Measurements from ENCODE around the gene KICS2. TPM values are rescaled to one million over a fixed set of nuclear protein-coding genes. Genes with fewer than 3 reads are reported as not detected.

KICS2 gene
- total RNA-seq (4.4 TPM), polyA plus RNA-seq (9.9 TPM)
- long read RNA-seq, donor 1, result 0 reads
- long read RNA-seq, donor 2, result 0 reads
- long read RNA-seq, donor 3, result 0 reads
- long read RNA-seq, donor 4, result 0 reads
- long read RNA-seq, donor 5, full-length matches to known transcripts, result 3 of 9 reads
- long read RNA-seq, donor 5, partial matches to known transcripts, result 6 of 9 reads
- long read RNA-seq, donor 5, other reads (novel, unspliced or antisense), result 0 of 9 reads
- long read RNA-seq, donor 6, full-length matches to known transcripts, result 1 of 1 reads
- long read RNA-seq, donor 6, partial matches to known transcripts, result 0 of 1 reads
- long read RNA-seq, donor 6, other reads (novel, unspliced or antisense), result 0 of 1 reads
- long read RNA-seq, donor 7, full-length matches to known transcripts, result 1 of 1 reads
- long read RNA-seq, donor 7, partial matches to known transcripts, result 0 of 1 reads
- long read RNA-seq, donor 7, other reads (novel, unspliced or antisense), result 0 of 1 reads
- long read RNA-seq, donor 8, partial matches to known transcripts, result 0 of 1 reads
- long read RNA-seq, donor 8, other reads (novel, unspliced or antisense), result 0 of 1 reads
- long read RNA-seq, donor 9, full-length matches to known transcripts, result 3 of 3 reads
- long read RNA-seq, donor 9, partial matches to known transcripts, result 0 of 3 reads
- long read RNA-seq, donor 9, other reads (novel, unspliced or antisense), result 0 of 3 reads
- long read RNA-seq, donor 10, result 0 reads

DNA sequence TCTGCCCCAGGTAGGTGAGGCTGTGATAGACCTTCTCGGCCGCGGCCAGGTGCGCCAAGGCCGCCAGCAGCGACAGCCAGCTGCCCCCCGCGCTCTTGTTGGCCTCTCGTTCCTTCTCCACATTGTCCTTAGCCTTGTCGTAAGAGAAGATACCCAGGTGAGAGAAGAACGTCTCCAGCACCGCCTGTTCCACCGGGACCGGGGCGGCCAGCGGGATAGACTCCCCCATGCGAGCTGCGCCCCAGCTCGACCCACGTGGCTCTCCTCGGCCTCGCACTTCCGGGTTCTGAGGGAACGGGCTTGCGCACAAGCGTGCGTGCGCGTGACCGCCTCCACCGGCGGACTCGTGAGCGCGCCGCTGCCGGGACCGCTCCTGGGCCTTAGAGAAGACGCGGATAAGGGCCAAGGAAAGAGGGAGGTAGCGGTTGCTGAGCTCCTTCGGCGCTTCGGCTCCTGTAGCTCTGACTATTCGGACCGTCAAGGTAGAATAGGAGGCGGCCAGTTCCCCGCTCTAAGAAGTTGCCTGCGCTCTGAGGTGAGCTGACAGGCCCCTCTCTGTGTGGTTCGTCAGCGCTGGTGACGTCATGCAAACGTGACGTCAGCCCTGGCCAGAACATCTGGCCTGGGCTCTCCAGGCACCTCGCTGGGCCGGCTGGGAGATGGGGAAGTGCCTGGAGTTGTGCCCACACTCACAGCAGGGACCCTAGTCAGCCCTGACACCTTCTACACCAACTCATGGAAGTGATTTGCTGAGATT is at the start of gene KICS2:
Gene KICS2 (minus strand): TSS at position 288 of the 757 bp plus-strand sequence. CDS start 59 bp downstream, at position 229.
- H3K27me3 ChIP-seq (ENCODE audit: control insufficient read depth in 2 of 2, insufficient read depth in 1 of 2, low read length in 1 of 2), result no peaks in the 10 kb centered on the region
- under 1% methylated on average over 56 of the region's 56 CpGs for WGBS
- H3K9me3 ChIP-seq (ENCODE audit: control insufficient read depth in 2 of 2, insufficient read depth in 1 of 2, low read length in 1 of 2), result no peaks in the 10 kb centered on the region
- peak within 1 kb of the TSS; percentile 68 to 95 for H3K4me3 ChIP-seq (ENCODE audit: low read length in 2 of 2)
- peak; percentile 72 to 94 (median 85) for DNase-seq (ENCODE audit: low read depth in 6 of 9, low spot score in 9 of 9)
- H3K4me1 ChIP-seq (ENCODE audit: control insufficient read depth in 2 of 2, insufficient read depth in 2 of 2, low read length in 2 of 2), result peaks cover 0 to 10% of the 10 kb centered on the region in 2 donors
- H3K27ac ChIP-seq (ENCODE audit: low read depth in 1 of 2, low read length in 1 of 2), result peak within 1 kb of the TSS; percentile 81
- H3K36me3 ChIP-seq (ENCODE audit: control insufficient read depth in 2 of 2, insufficient read depth in 2 of 2, low read length in 1 of 2), result no peaks in the 10 kb centered on the region

DNA sequence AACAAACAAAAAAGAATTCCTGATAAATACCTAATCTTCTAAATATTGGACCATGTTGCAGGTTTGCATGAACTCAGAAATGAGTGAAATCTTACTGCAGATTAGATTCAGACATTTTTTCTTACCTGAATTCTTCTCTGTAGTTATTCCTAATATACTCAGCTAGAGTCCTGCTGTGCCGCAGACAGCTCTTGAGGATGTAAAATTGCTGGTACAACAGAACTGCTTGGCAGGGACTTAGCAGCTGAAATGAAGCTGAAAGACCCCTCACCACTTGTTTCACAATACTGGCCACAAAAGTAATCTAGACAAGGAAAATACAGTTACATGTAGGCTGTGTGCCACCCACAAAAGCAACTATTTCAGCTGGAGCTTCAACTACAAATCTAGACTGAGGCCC is 48.3 kb upstream of the KICS2 start:
- H3K27me3 ChIP-seq (ENCODE audit: control insufficient read depth in 2 of 2, insufficient read depth in 1 of 2, low read length in 1 of 2), result no peaks in the 10 kb centered on the region
- H3K9me3 ChIP-seq (ENCODE audit: control insufficient read depth in 2 of 2, insufficient read depth in 1 of 2, low read length in 1 of 2), result no peaks in the 10 kb centered on the region
- no peak overlapping the region for H3K4me3 ChIP-seq (ENCODE audit: low read length in 2 of 2)
- 99% methylated on average over 1 of the region's 1 CpG for WGBS
- H3K27ac ChIP-seq (ENCODE audit: low read depth in 1 of 2, low read length in 1 of 2), result no peak overlapping the region
- H3K4me1 ChIP-seq (ENCODE audit: control insufficient read depth in 2 of 2, insufficient read depth in 2 of 2, low read length in 2 of 2), result no peaks in the 10 kb centered on the region
- no peak for DNase-seq (ENCODE audit: low read depth in 6 of 9, low spot score in 9 of 9)
- H3K36me3 ChIP-seq (ENCODE audit: control insufficient read depth in 2 of 2, insufficient read depth in 2 of 2, low read length in 1 of 2), result no peaks in the 10 kb centered on the region

DNA sequence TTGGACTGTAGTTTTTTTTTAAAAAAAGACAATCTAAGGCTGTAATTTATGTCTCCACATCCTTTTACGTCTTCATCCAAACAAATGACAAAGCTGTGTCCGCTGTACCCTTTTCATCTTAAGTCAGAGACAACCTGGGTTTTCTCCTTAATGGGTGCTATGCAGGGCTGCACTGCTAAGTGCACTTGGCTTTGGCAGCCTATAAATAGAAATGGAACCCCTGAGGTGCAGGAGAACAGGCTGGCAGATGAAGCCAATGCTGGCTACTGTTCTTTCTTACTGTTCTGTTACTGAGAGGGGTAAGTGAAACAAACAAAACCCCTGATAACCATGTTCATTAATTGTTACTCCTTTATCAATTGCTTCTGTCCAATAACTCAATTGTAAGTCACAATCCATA is 47.1 kb upstream of the KICS2 start:
- no peaks in the 10 kb centered on the region for H3K4me1 ChIP-seq (ENCODE audit: control insufficient read depth in 2 of 2, insufficient read depth in 2 of 2, low read length in 2 of 2)
- no peaks in the 10 kb centered on the region for H3K27me3 ChIP-seq (ENCODE audit: control insufficient read depth in 2 of 2, insufficient read depth in 1 of 2, low read length in 1 of 2)
- 91% methylated on average over 2 of the region's 2 CpGs for WGBS
- no peak for DNase-seq (ENCODE audit: low read depth in 6 of 9, low spot score in 9 of 9)
- no peaks in the 10 kb centered on the region for H3K9me3 ChIP-seq (ENCODE audit: control insufficient read depth in 2 of 2, insufficient read depth in 1 of 2, low read length in 1 of 2)
- H3K27ac ChIP-seq (ENCODE audit: low read depth in 1 of 2, low read length in 1 of 2), result no peak overlapping the region
- H3K36me3 ChIP-seq (ENCODE audit: control insufficient read depth in 2 of 2, insufficient read depth in 2 of 2, low read length in 1 of 2), result no peaks in the 10 kb centered on the region
- no peak overlapping the region for H3K4me3 ChIP-seq (ENCODE audit: low read length in 2 of 2)

DNA sequence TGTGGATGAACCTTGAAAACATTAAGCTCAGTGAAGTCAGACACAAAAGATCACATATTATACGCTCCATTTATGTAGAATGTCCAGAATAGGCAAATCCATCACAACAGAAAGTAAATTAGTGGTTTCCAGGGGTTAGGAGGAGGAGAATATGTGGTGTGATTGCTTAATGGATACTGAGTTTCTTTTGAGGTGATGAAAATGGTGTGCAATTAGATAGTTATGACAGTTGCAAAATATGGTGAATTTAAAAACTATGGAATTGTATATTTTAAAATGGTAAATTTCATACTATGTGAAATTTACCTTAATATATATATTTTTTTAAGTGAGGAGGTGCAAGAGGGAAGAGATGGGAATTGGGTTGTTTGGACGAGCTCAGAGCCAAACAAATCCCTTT is 46.3 kb upstream of the KICS2 start:
- H3K4me1 ChIP-seq (ENCODE audit: control insufficient read depth in 2 of 2, insufficient read depth in 2 of 2, low read length in 2 of 2), result no peaks in the 10 kb centered on the region
- 0% methylated on average over 2 of the region's 2 CpGs for WGBS

DNA sequence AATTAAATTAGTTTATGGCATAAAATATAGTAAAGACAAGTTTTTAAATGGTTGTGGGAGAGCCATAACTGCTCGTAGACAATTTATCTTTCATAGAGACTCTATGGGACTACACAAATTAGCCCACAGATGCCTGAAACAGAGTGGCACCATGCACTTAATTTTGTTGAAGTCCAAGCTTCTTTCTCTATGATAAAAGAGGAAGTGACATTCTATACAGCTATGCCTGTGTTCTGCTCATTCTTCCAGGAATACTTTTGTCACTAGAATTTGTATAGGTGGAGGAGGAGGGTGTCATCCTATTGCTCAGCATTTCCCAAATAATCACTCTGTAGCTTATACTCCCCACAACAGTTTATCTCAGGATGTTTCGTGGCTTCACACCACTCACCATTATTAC is 43.7 kb upstream of the KICS2 start:
- WGBS, result 85% methylated on average over 2 of the region's 2 CpGs
- Histone ChIP-seq H3K4me1 (ENCODE audit: control insufficient read depth in 2 of 2, insufficient read depth in 2 of 2, low read length in 2 of 2) (no peaks in the 10 kb centered on the region), H3K36me3 (ENCODE audit: control insufficient read depth in 2 of 2, insufficient read depth in 2 of 2, low read length in 1 of 2) (no peaks in the 10 kb centered on the region), H3K27me3 (ENCODE audit: control insufficient read depth in 2 of 2, insufficient read depth in 1 of 2, low read length in 1 of 2) (no peaks in the 10 kb centered on the region), H3K9me3 (ENCODE audit: control insufficient read depth in 2 of 2, insufficient read depth in 1 of 2, low read length in 1 of 2) (no peaks in the 10 kb centered on the region), H3K27ac (ENCODE audit: low read depth in 1 of 2, low read length in 1 of 2) (no peak overlapping the region), H3K4me3 (ENCODE audit: low read length in 2 of 2) (no peak overlapping the region)
- DNase-seq (ENCODE audit: low read depth in 6 of 9, low spot score in 9 of 9), result no peak

More for the DNA sequence above, 46.3 kb upstream of the KICS2 start:
- H3K9me3 ChIP-seq (ENCODE audit: control insufficient read depth in 2 of 2, insufficient read depth in 1 of 2, low read length in 1 of 2), result no peaks in the 10 kb centered on the region
- no peak for DNase-seq (ENCODE audit: low read depth in 6 of 9, low spot score in 9 of 9)
- no peak overlapping the region for H3K27ac ChIP-seq (ENCODE audit: low read depth in 1 of 2, low read length in 1 of 2)
- H3K36me3 ChIP-seq (ENCODE audit: control insufficient read depth in 2 of 2, insufficient read depth in 2 of 2, low read length in 1 of 2), result no peaks in the 10 kb centered on the region
- H3K27me3 ChIP-seq (ENCODE audit: control insufficient read depth in 2 of 2, insufficient read depth in 1 of 2, low read length in 1 of 2), result no peaks in the 10 kb centered on the region
- no peak overlapping the region for H3K4me3 ChIP-seq (ENCODE audit: low read length in 2 of 2)

DNA sequence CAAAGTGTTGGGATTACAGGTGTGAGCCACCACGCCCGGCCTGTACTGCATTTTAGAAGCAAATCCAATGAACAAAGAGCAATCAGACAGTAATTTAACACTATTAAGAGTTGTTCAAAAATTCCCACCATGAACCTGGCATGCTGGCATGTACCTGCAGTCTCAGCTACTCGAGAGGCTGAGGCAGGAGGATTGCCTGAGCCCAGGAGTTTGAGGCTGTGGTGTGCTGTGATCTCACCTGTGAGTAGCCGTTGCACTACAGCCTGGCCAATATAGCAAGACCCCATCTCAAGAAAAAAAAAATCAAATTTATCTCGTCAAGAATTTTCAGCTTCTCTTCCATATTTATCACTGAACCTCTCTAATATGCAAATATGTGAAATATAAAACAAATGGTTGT is 39.7 kb upstream of the KICS2 start:
- WGBS, result 95% methylated on average over 5 of the region's 5 CpGs
- Histone ChIP-seq H3K9me3 (ENCODE audit: control insufficient read depth in 2 of 2, insufficient read depth in 1 of 2, low read length in 1 of 2) (no peaks in the 10 kb centered on the region), H3K36me3 (ENCODE audit: control insufficient read depth in 2 of 2, insufficient read depth in 2 of 2, low read length in 1 of 2) (no peaks in the 10 kb centered on the region), H3K27ac (ENCODE audit: low read depth in 1 of 2, low read length in 1 of 2) (no peak overlapping the region), H3K4me1 (ENCODE audit: control insufficient read depth in 2 of 2, insufficient read depth in 2 of 2, low read length in 2 of 2) (no peaks in the 10 kb centered on the region), H3K4me3 (ENCODE audit: low read length in 2 of 2) (no peak overlapping the region), H3K27me3 (ENCODE audit: control insufficient read depth in 2 of 2, insufficient read depth in 1 of 2, low read length in 1 of 2) (no peaks in the 10 kb centered on the region)
- no peak for DNase-seq (ENCODE audit: low read depth in 6 of 9, low spot score in 9 of 9)

DNA sequence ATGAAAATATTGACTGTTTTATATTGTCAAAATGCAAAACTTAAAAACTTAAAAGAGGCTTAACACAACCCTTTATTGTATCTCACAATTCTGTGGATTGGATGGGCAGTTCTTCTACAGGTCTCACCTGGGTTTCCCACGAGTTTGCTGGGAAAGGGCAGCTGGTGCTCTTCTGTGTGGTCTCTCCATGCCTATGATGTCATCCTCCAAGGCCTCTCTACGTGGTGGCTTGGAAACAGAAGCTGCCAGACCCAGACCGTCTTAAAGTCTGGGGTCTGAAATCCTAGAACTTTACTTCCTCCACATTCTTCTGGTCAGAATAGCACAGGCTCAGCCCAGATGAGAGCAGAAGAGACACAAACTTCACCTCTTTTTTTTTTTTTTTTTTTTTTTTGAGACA is 36.5 kb upstream of the KICS2 start:
- Histone ChIP-seq H3K4me1 (ENCODE audit: control insufficient read depth in 2 of 2, insufficient read depth in 2 of 2, low read length in 2 of 2) (no peaks in the 10 kb centered on the region), H3K9me3 (ENCODE audit: control insufficient read depth in 2 of 2, insufficient read depth in 1 of 2, low read length in 1 of 2) (no peaks in the 10 kb centered on the region), H3K27ac (ENCODE audit: low read depth in 1 of 2, low read length in 1 of 2) (no peak overlapping the region), H3K27me3 (ENCODE audit: control insufficient read depth in 2 of 2, insufficient read depth in 1 of 2, low read length in 1 of 2) (no peaks in the 10 kb centered on the region), H3K4me3 (ENCODE audit: low read length in 2 of 2) (no peak overlapping the region), H3K36me3 (ENCODE audit: control insufficient read depth in 2 of 2, insufficient read depth in 2 of 2, low read length in 1 of 2) (no peaks in the 10 kb centered on the region)
- 73% methylated on average over 3 of the region's 3 CpGs for WGBS
- DNase-seq (ENCODE audit: low read depth in 6 of 9, low spot score in 9 of 9), result no peak

DNA sequence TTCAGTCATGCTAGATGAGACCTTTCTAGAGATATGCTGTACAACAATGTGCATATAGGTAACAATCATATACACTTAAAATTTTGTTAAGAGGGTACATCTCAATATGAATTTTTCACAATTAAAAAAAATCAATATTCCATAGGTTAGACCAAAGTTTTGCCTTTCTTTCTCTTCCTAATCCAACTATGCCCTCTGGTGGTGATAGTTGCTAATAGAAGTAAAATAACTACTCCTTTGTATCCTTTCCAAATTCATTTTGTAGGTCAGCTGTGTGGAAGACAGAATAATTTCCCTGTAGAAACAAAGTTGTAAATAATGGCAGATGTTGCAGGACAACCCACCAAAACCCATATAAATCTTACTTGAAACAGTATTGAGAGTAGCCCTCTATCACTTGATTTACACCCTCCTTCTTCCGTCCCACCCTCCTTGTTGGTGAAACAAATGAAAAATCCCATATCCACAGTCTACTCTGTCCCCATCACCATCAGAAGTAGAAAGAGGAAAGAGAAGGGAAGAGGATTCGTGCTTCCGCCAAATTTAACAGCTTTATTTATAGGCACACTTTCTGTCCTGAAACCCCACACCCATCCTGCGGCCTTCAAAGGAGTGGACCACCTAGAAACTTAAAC is 34.2 kb upstream of the KICS2 start:
- Histone ChIP-seq H3K27me3 (ENCODE audit: control insufficient read depth in 2 of 2, insufficient read depth in 1 of 2, low read length in 1 of 2) (no peaks in the 10 kb centered on the region), H3K9me3 (ENCODE audit: control insufficient read depth in 2 of 2, insufficient read depth in 1 of 2, low read length in 1 of 2) (no peaks in the 10 kb centered on the region), H3K36me3 (ENCODE audit: control insufficient read depth in 2 of 2, insufficient read depth in 2 of 2, low read length in 1 of 2) (no peaks in the 10 kb centered on the region), H3K4me1 (ENCODE audit: control insufficient read depth in 2 of 2, insufficient read depth in 2 of 2, low read length in 2 of 2) (no peaks in the 10 kb centered on the region), H3K4me3 (ENCODE audit: low read length in 2 of 2) (no peak overlapping the region), H3K27ac (ENCODE audit: low read depth in 1 of 2, low read length in 1 of 2) (no peak overlapping the region)
- peak in 8 of 9 donors; percentile 12 to 65 (median 28) for DNase-seq (ENCODE audit: low read depth in 6 of 9, low spot score in 9 of 9)
- 82% methylated on average over 4 of the region's 4 CpGs for WGBS

Measured in thymus (tissue), 14 donors.